DOHH2 (cell line): ENCODE data around the gene KLHL18.

Experiments
- H3F3A ChIP-seq: fragments of 200-600 bp; sonication (generic), shearing (Covaris generic); 2 replicates; pipeline ENCODE4 v1.6.0; 2016; ENCODE audit warnings: antibody characterized with exemption, mild to moderate bottlenecking; ENCODE audit not compliant: control insufficient read depth, insufficient read depth
- H3K27ac ChIP-seq: fragments of 200-600 bp; sonication (generic); 2 replicates; pipeline ENCODE4 v1.5.1; 2014; ENCODE audit warnings: low read depth, mild to moderate bottlenecking, low read length, moderate library complexity
- H3K27me3 ChIP-seq: fragments of 200-600 bp; sonication (generic); 2 replicates; pipeline ENCODE4 v1.6.1; 2014; ENCODE audit warnings: mild to moderate bottlenecking, low read length, mixed read lengths; ENCODE audit not compliant: control insufficient read depth
- H3K36me3 ChIP-seq: fragments of 200-600 bp; sonication (generic); 2 replicates; pipeline ENCODE4 v1.6.1; 2014; ENCODE audit warnings: mild to moderate bottlenecking, low read length, moderate library complexity, mixed read lengths; ENCODE audit not compliant: control insufficient read depth
- H3K4me1 ChIP-seq: fragments of 200-600 bp; sonication (generic); 2 replicates; pipeline ENCODE4 v1.6.1; 2014; ENCODE audit warnings: mild to moderate bottlenecking, low read length, mixed read lengths; ENCODE audit not compliant: control insufficient read depth
- H3K4me2 ChIP-seq: fragments of 200-600 bp; sonication (generic); 2 replicates; pipeline ENCODE4 v1.6.0; 2014; ENCODE audit warnings: mild to moderate bottlenecking, low read length, moderate library complexity
- H3K4me3 ChIP-seq: fragments of 200-600 bp; sonication (generic); 2 replicates; pipeline ENCODE4 v1.5.1; 2014; ENCODE audit warnings: mild to moderate bottlenecking, low read length, mixed read lengths
- H3K79me2 ChIP-seq: fragments of 200-600 bp; sonication (generic); 2 replicates; pipeline ENCODE4 v1.6.1; 2014; ENCODE audit warnings: mild to moderate bottlenecking, low read length, mixed read lengths; ENCODE audit not compliant: control insufficient read depth
- H3K9me2 ChIP-seq: fragments of 200-600 bp; sonication (generic); replicated peaks from 2 replicates; pipeline ENCODE4 v1.6.1; 2014; ENCODE audit warnings: mild to moderate bottlenecking, low read length, mixed read lengths; ENCODE audit not compliant: control insufficient read depth
- H3K9me3 ChIP-seq: fragments of 200-600 bp; sonication (generic); 2 replicates; pipeline ENCODE4 v1.6.1; 2014; ENCODE audit warnings: antibody characterized with exemption, low read length, mixed read lengths; ENCODE audit not compliant: control insufficient read depth, insufficient read depth
- H4K20me1 ChIP-seq: fragments of 200-600 bp; sonication (generic); 2 replicates; pipeline ENCODE4 v1.6.0; 2014; ENCODE audit warnings: low read depth, mild to moderate bottlenecking, antibody characterized with exemption, low read length, moderate library complexity; ENCODE audit not compliant: control insufficient read depth, insufficient read depth
- EZH2phosphoT487 ChIP-seq: fragments of 200-600 bp; sonication (generic); IDR thresholded peaks from 2 replicates; pipeline ENCODE4 v1.6.1; 2017; ENCODE audit warnings: borderline replicate concordance, mild to moderate bottlenecking, antibody characterized with exemption, low read length, moderate library complexity, mixed read lengths
- TF ChIP-seq, protein P1 (sequence below): fragments of 200-600 bp; sonication (generic); IDR thresholded peaks from one replicate; pipeline ENCODE4 v1.5.1; 2014; ENCODE audit warnings: antibody characterized with exemption, mild to moderate bottlenecking, low read depth, low read length; ENCODE audit not compliant: poor library complexity, severe bottlenecking

KLHL18 gene

DNA sequence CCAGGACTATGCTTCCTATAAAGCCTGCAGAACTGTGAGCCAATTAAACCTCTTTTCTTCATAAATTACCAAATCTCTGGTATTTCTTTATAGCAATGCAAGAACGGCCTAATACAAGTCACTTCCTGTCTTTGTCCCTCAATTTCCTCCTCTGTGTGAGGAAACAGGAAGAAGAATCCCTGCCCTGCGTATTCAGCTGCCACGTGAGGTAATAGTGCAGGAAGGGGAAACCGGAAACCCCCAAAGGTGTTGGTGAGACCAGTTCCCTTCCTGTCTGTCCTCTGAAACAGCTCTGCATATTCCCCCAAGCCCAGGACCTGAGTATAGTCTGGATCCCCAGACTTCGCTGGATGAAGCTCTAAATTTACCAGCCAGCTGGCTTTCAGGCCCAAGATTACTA lies 80.0 kb downstream of the KLHL18 start:
- Histone ChIP-seq H3K4me2 (peak overlapping the region; percentile 51), H3K36me3 (no peaks in the 10 kb centered on the region; the same call in 1 of the 2 replicates), H3K27me3 (no peaks in the 10 kb centered on the region), H3K27ac (no peak overlapping the region), H3K9me2 (no peaks in the 10 kb centered on the region), H4K20me1 (no peaks in the 10 kb centered on the region), H3K79me2 (no peaks in the 10 kb centered on the region), H3K4me1 (peaks cover 12% of the 10 kb centered on the region), H3K4me3 (peak overlapping the region; percentile 50), H3F3A (no peaks in the 10 kb centered on the region), H3K9me3 (peaks cover 16% of the 10 kb centered on the region)
- TF ChIP-seq, protein P1, sequence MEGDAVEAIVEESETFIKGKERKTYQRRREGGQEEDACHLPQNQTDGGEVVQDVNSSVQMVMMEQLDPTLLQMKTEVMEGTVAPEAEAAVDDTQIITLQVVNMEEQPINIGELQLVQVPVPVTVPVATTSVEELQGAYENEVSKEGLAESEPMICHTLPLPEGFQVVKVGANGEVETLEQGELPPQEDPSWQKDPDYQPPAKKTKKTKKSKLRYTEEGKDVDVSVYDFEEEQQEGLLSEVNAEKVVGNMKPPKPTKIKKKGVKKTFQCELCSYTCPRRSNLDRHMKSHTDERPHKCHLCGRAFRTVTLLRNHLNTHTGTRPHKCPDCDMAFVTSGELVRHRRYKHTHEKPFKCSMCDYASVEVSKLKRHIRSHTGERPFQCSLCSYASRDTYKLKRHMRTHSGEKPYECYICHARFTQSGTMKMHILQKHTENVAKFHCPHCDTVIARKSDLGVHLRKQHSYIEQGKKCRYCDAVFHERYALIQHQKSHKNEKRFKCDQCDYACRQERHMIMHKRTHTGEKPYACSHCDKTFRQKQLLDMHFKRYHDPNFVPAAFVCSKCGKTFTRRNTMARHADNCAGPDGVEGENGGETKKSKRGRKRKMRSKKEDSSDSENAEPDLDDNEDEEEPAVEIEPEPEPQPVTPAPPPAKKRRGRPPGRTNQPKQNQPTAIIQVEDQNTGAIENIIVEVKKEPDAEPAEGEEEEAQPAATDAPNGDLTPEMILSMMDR: no peak
- TF ChIP-seq EZH2phosphoT487: no peak

- TF ChIP-seq, protein P1: no peak
- no peak for TF ChIP-seq EZH2phosphoT487
- Histone ChIP-seq H3K36me3 (no peaks in the 10 kb centered on the region; the same call in 1 of the 2 replicates), H4K20me1 (no peaks in the 10 kb centered on the region), H3K27me3 (no peaks in the 10 kb centered on the region; the same call in 1 of the 2 replicates), H3K79me2 (no peaks in the 10 kb centered on the region), H3K9me3 (peaks cover 4% of the 10 kb centered on the region), H3K4me1 (peaks cover 12% of the 10 kb centered on the region), H3F3A (no peaks in the 10 kb centered on the region), H3K4me2 (no peak overlapping the region), H3K27ac (no peak overlapping the region), H3K4me3 (no peak overlapping the region), H3K9me2 (no peaks in the 10 kb centered on the region)
These were observed 82.7 kb downstream of the KLHL18 start for GRCh38 chr3:47365213-47366153.

- Histone ChIP-seq H3K9me2 (no peaks in the 10 kb centered on the region), H3K4me2 (no peak overlapping the region), H4K20me1 (no peaks in the 10 kb centered on the region), H3K27me3 (peaks cover 3% of the 10 kb centered on the region; the same call in 1 of the 2 replicates), H3K79me2 (no peaks in the 10 kb centered on the region), H3K4me1 (peaks cover 12% of the 10 kb centered on the region), H3K36me3 (no peaks in the 10 kb centered on the region; the same call in 1 of the 2 replicates), H3K9me3 (peaks cover 4% of the 10 kb centered on the region), H3F3A (no peaks in the 10 kb centered on the region), H3K4me3 (no peak overlapping the region), H3K27ac (no peak overlapping the region)
- TF ChIP-seq EZH2phosphoT487: no peak
- TF ChIP-seq, protein P1: no peak
These were observed 84.1 kb downstream of the KLHL18 start for GRCh38 chr3:47366833-47367232.
